HepG2 (cell line): ENCODE data around the gene TPRG1L.

Experiments used
- EP300 ChIP-seq, 3 experiments: sonication (generic) in 1 of 3; formaldehyde crosslinking in 1 of 3; IDR thresholded peaks; 2 replicates each; pipeline versions ENCODE4 v1.5.1 to v1.6.1; 2011 to 2020; ENCODE audit warnings: low read depth in 2 of 3, low read length in 2 of 3, borderline replicate concordance in 1 of 3, improper control_type of control experiment in 1 of 3, mild to moderate bottlenecking in 1 of 3, missing genetic modification reagents in 1 of 3, moderate library complexity in 1 of 3
- MAZ ChIP-seq, 2 experiments: sonication (generic) in 1 of 2; formaldehyde crosslinking in 1 of 2; IDR thresholded peaks; 2 replicates each; pipeline versions ENCODE4 v1.5.0 to v1.6.1; 2012 to 2020; ENCODE audit warnings: low read depth in 2 of 2, mild to moderate bottlenecking in 2 of 2, borderline replicate concordance in 1 of 2, improper control_type of control experiment in 1 of 2, low read length in 1 of 2, missing genetic modification reagents in 1 of 2, moderate library complexity in 1 of 2
- SIN3A ChIP-seq: IDR thresholded peaks from 2 replicates; pipeline ENCODE4 v1.6.1; 2011; ENCODE audit warnings: low read depth, mild to moderate bottlenecking, control low read depth, low read length, borderline replicate concordance
- TAF1 ChIP-seq: sonication (generic); formaldehyde crosslinking; IDR thresholded peaks from 2 replicates; pipeline ENCODE4 v1.4.0; 2020; ENCODE audit warnings: missing genetic modification reagents
- TF ChIP-seq, protein P1 (sequence below): sonication (generic); formaldehyde crosslinking; IDR thresholded peaks from 2 replicates; pipeline ENCODE4 v1.5.1; 2020; ENCODE audit warnings: mild to moderate bottlenecking, missing genetic modification reagents, moderate library complexity
- TF ChIP-seq, protein P2 (sequence below): sonication (generic); formaldehyde crosslinking; IDR thresholded peaks from 2 replicates; pipeline ENCODE4 v1.4.0; 2020; ENCODE audit warnings: low read depth, missing genetic modification reagents
- TF ChIP-seq, protein P3 (sequence below): sonication (generic); formaldehyde crosslinking; IDR thresholded peaks from 2 replicates; pipeline ENCODE4 v1.9.0; 2021; ENCODE audit warnings: mild to moderate bottlenecking, missing genetic modification reagents

DNA sequence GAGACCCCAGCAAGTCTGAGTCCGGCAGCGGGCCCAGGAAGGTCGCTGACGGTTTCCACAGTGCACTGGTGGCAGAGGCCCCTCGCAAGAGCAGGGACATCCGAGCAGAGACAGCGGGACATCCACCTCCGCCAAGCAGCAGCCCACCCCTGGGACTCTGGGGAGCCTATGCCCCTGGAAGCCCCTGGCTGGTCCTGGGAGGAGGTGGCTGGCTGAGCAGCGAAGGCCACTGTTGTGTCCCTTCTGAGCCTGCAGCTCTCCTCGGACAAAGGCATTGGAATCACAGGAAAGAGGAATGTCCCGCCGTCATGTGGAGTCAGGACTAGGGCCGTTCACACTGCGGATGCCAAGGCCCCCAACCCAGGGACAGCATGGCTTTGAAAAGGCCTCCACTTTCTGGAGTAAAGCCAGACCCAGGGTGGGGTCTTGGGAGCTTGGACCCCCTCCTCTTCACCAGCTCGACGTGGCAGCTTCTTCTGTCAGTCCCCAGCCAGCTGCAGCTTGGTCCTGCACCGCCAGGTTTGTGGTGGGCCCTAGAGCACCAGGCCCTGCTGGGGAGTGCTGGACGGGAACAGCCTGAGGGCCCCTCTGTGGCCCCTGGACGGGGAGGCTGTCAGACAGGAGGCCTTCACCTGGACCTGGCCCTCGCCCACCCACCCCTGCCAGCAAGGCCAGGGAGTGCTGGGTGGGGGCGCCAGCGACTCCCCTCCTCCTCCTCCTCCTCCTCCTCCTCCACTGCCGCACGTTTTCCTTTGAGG is 14.9 kb upstream of the TPRG1L start:
- TF ChIP-seq, protein P1, sequence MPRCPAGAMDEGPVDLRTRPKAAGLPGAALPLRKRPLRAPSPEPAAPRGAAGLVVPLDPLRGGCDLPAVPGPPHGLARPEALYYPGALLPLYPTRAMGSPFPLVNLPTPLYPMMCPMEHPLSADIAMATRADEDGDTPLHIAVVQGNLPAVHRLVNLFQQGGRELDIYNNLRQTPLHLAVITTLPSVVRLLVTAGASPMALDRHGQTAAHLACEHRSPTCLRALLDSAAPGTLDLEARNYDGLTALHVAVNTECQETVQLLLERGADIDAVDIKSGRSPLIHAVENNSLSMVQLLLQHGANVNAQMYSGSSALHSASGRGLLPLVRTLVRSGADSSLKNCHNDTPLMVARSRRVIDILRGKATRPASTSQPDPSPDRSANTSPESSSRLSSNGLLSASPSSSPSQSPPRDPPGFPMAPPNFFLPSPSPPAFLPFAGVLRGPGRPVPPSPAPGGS (CRISPR knock-in tag) = no peak
- no peak for TF ChIP-seq TAF1 (CRISPR knock-in tag)
- TF ChIP-seq, protein P2, sequence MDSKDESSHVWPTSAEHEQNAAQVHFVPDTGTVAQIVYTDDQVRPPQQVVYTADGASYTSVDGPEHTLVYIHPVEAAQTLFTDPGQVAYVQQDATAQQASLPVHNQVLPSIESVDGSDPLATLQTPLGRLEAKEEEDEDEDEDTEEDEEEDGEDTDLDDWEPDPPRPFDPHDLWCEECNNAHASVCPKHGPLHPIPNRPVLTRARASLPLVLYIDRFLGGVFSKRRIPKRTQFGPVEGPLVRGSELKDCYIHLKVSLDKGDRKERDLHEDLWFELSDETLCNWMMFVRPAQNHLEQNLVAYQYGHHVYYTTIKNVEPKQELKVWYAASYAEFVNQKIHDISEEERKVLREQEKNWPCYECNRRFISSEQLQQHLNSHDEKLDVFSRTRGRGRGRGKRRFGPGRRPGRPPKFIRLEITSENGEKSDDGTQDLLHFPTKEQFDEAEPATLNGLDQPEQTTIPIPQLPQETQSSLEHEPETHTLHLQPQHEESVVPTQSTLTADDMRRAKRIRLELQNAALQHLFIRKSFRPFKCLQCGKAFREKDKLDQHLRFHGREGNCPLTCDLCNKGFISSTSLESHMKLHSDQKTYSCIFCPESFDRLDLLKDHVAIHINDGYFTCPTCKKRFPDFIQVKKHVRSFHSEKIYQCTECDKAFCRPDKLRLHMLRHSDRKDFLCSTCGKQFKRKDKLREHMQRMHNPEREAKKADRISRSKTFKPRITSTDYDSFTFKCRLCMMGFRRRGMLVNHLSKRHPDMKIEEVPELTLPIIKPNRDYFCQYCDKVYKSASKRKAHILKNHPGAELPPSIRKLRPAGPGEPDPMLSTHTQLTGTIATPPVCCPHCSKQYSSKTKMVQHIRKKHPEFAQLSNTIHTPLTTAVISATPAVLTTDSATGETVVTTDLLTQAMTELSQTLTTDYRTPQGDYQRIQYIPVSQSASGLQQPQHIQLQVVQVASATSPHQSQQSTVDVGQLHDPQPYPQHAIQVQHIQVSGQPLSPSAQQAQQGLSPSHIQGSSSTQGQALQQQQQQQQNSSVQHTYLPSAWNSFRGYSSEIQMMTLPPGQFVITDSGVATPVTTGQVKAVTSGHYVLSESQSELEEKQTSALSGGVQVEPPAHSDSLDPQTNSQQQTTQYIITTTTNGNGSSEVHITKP = no peak
- no peak for TF ChIP-seq MAZ (IDR thresholded peaks at IDR 0.05; ENCODE audit: borderline replicate concordance, low read depth, low read length)
- no peak for TF ChIP-seq MAZ (CRISPR knock-in tag; IDR thresholded peaks at IDR 0.05; ENCODE audit: low read depth)
- TF ChIP-seq SIN3A = no peak
- TF ChIP-seq EP300 (IDR thresholded peaks at IDR 0.05; ENCODE audit: low read depth in 2 of 2, low read length in 2 of 2) = no peak
- no peak for TF ChIP-seq EP300 (CRISPR knock-in tag; IDR thresholded peaks at IDR 0.05; ENCODE audit: borderline replicate concordance)
- TF ChIP-seq, protein P3, sequence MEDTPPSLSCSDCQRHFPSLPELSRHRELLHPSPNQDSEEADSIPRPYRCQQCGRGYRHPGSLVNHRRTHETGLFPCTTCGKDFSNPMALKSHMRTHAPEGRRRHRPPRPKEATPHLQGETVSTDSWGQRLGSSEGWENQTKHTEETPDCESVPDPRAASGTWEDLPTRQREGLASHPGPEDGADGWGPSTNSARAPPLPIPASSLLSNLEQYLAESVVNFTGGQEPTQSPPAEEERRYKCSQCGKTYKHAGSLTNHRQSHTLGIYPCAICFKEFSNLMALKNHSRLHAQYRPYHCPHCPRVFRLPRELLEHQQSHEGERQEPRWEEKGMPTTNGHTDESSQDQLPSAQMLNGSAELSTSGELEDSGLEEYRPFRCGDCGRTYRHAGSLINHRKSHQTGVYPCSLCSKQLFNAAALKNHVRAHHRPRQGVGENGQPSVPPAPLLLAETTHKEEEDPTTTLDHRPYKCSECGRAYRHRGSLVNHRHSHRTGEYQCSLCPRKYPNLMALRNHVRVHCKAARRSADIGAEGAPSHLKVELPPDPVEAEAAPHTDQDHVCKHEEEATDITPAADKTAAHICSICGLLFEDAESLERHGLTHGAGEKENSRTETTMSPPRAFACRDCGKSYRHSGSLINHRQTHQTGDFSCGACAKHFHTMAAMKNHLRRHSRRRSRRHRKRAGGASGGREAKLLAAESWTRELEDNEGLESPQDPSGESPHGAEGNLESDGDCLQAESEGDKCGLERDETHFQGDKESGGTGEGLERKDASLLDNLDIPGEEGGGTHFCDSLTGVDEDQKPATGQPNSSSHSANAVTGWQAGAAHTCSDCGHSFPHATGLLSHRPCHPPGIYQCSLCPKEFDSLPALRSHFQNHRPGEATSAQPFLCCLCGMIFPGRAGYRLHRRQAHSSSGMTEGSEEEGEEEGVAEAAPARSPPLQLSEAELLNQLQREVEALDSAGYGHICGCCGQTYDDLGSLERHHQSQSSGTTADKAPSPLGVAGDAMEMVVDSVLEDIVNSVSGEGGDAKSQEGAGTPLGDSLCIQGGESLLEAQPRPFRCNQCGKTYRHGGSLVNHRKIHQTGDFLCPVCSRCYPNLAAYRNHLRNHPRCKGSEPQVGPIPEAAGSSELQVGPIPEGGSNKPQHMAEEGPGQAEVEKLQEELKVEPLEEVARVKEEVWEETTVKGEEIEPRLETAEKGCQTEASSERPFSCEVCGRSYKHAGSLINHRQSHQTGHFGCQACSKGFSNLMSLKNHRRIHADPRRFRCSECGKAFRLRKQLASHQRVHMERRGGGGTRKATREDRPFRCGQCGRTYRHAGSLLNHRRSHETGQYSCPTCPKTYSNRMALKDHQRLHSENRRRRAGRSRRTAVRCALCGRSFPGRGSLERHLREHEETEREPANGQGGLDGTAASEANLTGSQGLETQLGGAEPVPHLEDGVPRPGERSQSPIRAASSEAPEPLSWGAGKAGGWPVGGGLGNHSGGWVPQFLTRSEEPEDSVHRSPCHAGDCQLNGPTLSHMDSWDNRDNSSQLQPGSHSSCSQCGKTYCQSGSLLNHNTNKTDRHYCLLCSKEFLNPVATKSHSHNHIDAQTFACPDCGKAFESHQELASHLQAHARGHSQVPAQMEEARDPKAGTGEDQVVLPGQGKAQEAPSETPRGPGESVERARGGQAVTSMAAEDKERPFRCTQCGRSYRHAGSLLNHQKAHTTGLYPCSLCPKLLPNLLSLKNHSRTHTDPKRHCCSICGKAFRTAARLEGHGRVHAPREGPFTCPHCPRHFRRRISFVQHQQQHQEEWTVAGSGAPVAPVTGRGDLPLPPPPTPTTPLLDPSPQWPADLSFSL (CRISPR knock-in tag) = no peak
